ENCODE results near the gene MDFIC.
A peak's percentile ranks its signal among the peaks of the same experiment; 100 is the strongest.
"Not testable (repeated sequence)": the region's sequence is repeated elsewhere in the genome, so short reads cannot be mapped to it uniquely, and the experiment has no call there.

Gene MDFIC, protein sequence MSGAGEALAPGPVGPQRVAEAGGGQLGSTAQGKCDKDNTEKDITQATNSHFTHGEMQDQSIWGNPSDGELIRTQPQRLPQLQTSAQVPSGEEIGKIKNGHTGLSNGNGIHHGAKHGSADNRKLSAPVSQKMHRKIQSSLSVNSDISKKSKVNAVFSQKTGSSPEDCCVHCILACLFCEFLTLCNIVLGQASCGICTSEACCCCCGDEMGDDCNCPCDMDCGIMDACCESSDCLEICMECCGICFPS

DNA sequence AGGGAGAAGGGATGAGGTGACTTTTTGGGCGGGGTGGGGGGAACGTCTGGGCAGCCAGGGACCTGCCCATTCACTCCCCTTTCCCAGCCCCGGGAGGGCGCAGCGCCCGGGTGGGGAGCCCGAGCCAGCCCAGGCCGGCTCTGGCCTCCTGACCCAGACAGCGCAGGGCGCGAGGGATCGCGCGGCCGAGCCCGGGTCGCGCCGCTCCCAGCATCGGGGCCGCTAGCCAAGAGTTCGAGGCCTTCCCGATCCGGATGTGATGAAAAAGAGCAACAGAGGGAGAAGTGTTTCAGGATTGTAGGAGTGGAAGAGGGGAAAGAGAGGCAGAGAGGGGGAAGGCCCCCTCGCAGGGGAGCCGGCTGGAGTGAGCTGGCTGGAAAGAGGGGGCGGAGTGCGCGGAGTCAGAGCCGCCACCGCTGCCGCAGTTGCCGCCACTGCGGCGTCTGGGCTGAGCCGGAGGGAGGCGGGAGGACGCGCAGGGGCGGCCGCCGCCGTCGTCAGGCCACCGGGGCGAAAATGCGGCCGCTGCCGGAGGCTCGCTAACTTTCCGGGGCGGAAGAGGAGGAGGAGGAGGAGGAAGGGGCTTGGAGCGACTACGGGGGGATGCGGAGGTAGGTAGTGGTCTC is at the start of gene MDFIC:
MDFIC (plus strand) TSS at position 69 of the 626 bp plus-strand sequence. CDS start 940 bp downstream, outside the sequence.
- peak; percentile 53 to 67 for DNase-seq (ENCODE audit: low read depth in 2 of 2)

DNA sequence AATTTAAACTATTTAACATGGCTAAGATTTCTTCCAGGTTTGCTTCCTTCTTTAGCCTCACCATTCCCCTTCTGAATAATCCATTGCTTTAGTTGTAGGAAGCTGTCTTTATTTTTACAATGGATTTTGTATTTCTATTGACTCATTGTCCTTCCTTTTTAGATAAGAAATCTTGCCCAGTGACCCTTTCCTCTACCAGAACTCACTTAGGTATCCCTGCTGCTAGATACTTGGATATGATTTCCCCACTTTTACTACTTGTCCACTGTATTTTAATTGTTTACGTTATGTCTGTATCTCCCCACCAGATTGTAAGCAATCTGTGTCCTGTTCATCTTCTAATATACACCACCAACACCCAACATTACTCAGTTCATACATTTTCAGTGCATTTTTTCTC is 47.7 kb upstream of the MDFIC start:
- DNase-seq (ENCODE audit: low read depth in 2 of 2) = no peak

DNA sequence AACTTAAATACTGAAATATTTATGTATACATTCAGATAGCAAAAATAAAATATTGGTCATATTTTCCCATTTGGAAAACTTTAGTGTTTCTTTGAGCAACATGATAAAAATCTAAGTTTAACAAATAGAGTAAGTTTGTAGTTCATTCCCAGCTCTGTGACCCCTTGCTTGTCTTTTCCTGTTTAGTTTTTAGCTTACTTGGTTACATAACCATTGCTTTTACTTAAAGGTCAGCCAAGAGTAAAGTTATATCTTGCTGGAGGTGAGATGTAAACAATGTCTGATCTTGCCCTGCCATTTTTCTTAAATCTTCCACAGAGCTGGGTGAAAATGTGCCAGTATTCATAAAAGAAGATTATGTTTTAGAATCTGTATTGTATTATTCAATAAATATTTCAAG is 46.7 kb upstream of the MDFIC start:
- no peak for DNase-seq (ENCODE audit: low read depth in 2 of 2)

DNA sequence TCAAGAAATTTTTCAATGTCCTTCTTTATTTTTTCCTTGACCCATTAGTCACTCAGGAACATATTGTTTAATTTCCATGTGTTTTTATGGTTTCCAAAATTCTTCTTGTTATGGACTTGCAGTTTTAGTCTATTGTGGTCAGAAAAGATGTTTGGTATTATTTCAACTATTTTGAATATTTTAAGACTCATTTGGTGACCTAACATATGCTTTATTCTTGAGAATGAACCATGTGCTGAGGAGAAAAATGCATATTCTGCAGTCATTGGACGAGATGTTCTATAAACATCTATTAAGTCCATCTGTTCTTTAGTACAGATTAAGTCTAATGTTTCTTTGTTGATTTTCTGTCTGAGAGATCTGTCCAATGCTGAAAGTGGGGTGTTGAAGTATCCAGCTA is 42.3 kb upstream of the MDFIC start:
- DNase-seq (ENCODE audit: low read depth in 2 of 2) = no peak

DNA sequence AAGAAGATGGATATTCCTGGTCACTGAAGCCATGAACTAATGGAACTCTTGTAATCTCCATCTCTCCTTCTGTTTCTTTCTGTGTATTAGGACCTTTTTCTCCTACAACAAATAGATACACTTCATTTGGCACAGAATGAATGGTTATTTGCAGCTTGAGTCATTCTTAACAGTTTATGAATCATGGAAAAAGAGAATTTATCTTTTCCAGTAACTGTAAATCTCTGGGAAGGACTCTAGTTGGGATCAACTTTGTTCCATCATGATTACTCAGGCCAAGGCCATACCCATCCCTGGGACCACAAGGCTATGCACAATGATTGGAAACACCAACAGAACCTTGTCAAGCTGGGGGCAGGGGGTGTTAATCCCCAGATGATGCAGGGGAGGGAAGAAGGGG is 36.1 kb upstream of the MDFIC start:
- no peak for DNase-seq (ENCODE audit: low read depth in 2 of 2)

DNA sequence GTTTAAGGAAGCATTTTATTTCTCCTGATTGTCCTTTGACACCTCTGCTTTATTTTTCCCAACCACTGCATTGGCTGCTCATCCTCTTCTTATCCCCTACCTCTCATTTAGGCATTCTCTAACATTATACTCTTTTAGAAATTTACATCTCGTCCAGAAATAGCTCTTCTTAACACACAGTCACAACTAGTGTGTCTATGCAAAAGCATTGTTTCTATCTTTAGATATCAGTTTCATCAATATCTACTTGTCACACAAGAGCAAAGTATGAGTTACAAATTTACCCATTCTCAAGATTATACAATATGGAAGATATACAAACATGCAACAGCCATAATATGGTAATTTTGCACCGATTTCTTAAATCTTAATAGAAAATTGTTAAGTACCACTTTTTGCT is 35.7 kb upstream of the MDFIC start:
- no peak for DNase-seq (ENCODE audit: low read depth in 2 of 2)

DNA sequence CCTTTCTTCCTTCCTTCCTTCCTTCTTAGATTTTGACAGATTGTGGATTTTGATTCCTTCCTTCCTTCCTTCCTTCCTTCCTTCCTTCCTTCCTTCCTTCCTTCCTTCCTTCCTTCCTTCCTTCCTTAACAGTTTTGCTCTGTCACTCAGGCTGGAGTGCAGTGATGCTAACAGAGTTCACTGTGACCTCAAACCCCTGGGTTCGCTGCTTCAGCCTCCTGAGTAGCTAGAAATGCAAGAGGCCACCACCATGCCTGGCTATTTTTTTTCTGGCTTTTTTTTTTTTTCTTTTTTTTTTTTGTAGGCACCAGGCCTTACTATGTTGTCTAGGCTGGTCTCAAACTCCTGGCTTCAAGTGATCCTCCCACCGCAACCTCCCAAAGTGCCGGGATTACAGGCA is 32.8 kb upstream of the MDFIC start:
- DNase-seq (ENCODE audit: low read depth in 2 of 2) = not testable (repeated sequence)

DNA sequence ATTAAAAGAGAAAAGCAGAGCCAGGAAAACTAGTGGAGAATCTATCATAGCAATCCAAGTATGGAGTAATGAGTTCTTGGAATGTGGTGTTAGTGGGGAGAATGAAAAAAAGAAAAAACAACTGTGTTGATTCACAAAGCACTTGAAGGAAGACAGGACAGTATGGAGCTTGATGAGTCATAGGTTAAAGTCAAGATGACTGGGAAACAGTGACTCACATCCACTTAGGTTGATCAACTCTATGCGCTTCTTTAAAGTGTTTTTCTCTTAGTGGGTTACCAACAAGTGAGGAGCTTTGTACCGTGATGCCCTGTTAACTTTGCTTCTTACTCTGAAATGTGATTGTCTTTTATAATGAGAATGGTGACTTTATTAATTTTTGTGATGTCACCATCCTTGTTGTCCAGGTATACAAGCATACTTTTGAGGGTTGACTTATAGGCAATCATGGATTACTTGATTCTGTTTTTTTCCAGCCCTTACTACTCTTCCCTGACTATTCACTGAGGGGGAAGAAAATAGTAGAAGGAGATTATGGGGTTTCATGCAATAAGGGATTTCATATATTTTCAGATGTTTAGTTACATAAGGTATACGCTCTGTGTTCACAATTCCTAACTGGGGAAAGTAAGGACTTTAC is 32.1 kb upstream of the MDFIC start:
- peak in 1 of 2 donors; percentile 2 for DNase-seq (ENCODE audit: low read depth in 2 of 2)

DNA sequence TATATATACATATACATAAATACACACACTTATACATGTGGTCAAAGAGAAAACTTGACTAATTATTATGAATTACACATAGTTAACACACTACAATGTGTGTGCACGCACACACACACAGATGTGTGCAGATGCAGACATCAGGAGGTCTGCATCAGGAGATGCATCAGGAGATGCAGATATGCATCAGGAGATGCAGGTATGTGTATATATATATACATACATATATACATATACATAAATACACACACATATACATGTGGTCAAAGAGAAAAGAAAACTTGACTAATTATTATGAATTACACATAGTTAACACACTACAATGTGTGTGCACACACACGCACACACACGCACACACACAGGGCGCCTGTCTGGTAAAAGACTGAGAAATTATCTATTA is 31.3 kb upstream of the MDFIC start:
- DNase-seq (ENCODE audit: low read depth in 2 of 2) = no peak

DNA sequence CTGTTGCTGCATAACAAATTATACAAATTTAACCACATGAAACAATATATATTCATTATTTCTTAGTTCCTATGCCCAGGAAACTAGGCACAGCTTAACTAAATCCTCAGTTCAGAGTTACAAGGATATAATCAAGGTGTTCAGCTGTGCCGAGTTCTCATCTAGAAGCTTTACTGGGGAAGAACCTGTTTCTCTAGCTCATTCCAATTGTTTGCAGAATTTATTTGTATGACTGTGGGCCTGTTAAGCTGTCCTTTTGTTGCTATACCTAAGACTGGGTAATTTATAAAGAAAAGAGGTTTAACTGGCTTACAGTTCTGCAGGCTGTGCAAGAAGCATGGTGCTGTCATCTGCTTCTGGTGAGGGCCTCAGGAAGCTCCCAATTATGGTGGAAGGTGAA is 21.8 kb upstream of the MDFIC start:
- no peak for DNase-seq (ENCODE audit: low read depth in 2 of 2)

DNA sequence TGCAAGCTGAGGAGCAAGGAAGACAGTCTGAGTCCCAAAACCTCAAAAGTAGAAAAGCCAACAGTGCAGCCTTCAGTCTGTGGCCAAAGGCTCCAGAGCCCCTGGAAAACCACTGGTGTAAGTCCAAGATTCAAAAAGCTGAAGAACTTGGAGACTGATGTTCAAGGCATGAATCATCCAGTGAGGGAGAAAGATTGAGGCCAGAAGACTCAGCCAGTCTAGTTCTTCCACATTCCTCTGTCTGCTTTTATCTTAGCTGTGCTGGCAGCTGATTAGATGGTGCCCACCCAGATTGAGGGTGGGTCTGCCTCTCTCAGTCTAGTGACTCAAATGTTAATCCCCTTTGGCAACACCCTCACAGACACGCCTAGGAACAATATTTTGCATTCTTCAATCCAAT is 20.1 kb upstream of the MDFIC start:
- DNase-seq (ENCODE audit: low read depth in 2 of 2) = no peak

DNA sequence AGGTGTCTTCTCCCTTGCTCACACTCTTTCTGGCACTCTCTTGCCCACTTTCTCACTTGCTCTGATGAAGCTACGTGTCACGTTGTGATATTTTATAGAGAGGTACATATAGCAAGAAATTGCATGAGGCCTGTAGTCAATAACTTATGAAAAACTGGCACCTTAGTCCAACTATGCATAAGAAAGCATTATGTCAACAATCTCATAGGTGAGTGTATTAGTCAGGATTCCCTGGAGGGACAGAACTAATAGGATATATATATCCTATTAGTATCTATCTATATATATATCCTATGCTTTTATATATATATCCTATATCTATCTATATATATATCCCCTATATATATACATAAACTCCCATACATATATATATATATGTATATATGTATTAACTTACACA is 18.8 kb upstream of the MDFIC start:
- DNase-seq (ENCODE audit: low read depth in 2 of 2) = no peak

DNA sequence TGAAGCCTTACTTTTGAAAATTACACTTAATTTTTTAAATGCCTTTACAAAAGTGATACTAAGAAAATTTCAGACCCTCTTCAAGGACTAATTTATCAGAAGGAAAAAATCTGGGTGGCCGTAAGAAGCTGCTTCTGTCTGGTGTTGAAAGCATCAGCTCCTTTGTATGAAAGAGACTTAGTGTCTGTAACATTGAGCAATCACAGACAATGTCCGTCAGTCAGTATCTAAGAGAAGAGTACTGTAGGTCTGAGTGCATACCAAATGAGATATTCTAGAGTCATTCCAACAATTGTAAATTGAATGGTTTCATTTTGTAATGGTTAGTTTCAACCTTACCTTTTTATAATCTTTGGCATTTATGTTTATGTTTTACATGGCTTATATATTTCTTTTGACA is 11.1 kb upstream of the MDFIC start:
- no peak for DNase-seq (ENCODE audit: low read depth in 2 of 2)

DNA sequence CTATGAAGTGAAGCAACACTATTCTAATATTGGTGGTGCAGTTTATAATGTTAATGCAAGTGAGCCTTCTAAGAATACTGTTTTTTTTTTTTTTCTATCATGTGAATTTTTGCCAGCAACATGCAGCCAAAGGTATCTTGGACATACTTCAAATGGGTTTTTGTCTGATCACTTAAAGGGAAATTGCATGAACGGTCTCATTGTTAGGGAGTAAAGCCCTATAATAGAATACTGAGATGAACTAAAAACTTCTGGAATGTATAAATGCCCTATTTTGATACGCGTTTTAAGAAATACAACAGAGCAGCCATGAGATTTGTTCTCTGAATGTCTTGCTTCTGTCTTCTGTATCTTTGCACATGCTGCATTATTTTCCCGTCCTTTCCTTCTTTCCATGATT is 10.5 kb upstream of the MDFIC start:
- DNase-seq (ENCODE audit: low read depth in 2 of 2) = no peak

DNA sequence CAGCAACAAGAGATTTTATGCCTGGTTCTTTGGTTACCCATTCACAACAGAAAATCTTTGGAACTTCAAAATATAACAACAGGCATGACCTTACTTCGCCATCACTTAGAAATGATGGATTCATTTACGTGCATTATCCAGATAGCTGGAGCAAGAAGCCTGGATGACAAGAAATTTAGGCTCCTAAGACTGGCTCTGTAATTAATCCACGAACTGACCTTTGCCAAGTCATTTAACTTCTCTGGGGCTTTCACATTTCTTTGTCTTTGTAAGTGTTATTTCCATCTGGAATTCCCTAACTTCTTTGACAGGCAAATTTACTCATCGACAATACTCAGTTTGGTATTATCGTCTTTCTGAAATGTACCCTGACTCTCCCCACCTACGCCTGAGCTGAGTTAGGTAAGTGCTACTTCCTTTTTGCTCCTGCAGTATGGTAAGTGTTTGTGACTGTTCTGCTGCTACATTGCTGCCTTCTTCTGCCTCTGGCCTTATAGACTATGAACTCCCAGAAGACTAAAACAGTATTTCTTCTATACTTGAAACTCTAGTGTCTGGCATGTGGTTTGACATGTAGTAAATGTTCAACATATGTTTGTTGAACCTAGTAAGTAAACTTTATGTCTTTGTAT is 5.5 kb upstream of the MDFIC start:
- no peak for DNase-seq (ENCODE audit: low read depth in 2 of 2)

DNA sequence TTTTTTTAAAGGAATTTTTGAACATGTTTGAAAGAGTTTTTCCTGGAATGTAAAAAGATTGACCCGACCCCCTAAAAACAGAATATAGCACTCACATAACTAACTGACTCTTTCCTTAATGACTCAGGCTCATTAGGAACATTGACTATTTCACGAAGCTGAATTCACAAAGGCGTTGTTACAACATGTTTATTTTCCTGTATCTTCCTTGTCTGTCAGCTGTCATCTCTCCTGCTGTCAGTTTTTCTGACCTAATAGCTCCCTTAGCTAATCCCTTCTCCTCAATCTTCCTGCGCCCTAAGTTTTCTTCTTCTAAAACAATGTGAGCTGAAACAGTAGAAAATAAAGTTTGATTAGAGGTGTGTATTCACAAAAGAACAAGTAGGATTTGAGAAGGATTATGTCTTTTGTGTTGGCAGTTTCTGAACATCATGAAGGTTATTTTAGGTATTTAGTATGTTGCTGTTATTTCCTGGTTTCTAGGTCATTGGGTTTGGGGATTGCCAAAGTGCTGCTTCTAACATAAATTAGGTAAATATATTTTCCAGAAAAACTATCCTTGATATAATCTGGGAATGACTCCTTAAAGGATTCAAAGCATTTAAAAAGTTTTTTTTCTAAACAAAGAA is 4.6 kb upstream of the MDFIC start:
- DNase-seq (ENCODE audit: low read depth in 2 of 2) = no peak

DNA sequence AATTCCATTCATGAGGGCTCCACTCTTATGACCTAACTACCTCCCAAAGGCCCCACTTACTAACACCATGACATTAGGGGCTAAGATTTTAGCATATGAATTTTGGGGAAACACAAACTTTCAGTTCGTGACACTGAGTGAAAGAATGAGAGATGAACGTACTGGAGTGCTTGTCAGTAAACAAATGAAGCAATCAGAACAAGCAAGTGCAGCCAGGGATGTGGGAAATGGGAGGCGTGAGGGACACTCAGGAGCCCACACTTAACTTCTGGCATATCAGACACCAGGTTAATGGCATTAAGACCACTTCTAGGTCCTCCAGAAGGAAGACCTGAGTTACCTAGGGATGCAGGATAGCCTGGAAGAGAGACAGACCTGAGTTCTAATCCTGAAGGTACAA is 2.3 kb upstream of the MDFIC start:
- no peak for DNase-seq (ENCODE audit: low read depth in 2 of 2)

DNA sequence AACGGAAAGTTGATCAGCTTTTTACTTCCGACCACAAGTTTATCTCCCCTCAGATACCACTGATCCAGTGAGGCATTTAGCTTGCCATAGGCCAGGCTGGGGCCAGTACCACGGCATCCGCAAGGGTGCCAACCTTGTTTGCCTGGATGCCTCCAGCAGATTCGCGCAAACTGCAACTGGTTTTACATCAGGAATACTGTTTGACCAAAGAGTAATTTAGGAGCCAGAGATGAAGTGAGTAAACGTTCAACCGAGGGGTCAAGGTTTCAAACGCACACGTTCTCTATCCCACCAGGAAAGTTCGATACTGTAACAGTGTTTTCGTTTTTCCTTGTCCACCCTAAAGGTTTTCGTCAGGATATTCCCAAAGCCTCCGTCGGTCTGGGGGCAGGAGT is 266 bp upstream of the MDFIC start:
- DNase-seq (ENCODE audit: low read depth in 2 of 2) = peak in 1 of 2 donors; percentile 26

DNA sequence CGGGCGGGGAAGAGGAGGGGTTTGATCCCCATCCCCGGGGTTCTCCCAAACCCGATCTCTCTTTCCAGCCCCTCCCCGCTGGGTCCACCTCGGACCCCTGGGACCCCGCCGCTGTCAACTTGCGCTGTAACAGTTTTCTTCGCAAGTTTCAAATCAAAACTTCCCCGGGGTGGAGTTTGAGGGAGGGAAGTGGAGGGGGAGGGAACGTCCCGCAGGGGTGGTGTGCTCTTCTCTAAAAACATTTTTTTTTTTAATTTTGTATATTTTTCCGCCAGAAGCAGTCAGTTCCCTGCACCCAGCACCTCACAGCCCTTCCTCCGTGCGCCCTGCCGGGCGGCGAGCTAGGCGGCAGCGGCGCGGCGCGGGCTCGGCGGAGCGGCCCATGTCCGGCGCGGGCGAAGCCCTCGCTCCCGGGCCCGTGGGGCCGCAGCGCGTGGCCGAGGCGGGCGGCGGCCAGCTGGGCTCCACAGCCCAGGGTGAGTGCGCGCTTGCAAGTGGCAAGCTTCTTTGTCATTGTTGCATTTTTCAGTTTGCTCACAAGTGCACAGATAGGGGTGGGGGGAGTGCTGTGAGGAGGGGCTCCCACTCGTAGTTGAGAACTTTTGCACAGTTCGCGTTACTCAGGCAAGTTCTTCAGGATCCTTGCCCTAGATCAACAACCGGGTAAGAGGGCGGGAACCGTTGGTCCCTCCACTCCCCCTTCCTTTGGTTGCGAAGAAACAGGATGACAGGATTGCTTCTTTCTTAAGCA is 933 bp downstream of the MDFIC start:
- DNase-seq (ENCODE audit: low read depth in 2 of 2) = peak in 1 of 2 donors; percentile 20

DNA sequence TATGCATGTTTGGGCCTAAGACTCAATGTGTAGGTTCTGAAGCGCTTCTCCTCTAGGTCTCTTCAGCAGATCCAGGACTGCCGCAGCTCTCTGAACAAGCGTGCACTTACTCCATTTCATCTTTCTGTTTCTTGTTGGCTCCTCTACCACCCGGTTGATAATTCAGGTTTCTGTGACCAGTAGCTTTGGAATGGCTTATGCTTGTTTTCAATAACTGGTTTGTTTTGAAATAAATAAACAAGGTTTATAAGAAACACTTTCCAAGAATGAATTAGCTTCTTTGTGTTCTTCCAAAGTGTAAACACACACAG is 1.5 kb downstream of the MDFIC start:
- no peak for DNase-seq (ENCODE audit: low read depth in 2 of 2)

DNA sequence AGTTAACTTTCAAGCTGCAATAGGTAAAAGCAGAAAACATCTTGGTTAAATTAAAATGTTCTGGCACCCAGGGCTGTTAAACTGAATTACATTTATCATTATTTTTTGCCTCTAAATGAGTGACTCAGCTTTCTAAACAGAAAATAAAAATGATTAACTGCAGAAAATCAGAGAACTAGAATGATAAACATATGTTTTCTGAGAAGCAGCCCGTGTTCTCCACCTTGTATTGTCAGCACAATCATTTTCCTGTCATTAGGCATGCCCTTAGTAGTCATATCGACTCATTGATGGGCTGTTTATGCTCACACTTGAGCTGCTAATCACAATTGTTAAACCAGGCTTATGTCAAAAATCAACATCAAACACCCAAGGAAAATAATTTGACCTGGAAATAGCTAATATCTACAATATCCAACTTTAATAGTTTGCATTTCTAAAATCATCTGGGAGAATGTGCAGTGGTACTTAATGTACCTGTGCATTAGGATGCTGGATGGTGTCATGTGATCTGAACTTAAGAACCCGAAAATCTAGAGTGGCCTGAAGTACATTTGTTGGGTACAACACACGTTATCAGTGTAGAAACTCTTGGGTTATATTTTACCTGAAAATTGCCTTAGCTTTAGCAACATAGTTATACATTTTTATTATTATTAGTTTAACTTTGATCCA is 2.3 kb downstream of the MDFIC start:
- DNase-seq (ENCODE audit: low read depth in 2 of 2) = no peak

Data from stimulated activated CD8-positive, alpha-beta memory T cell treated with anti-CD3 and anti-CD28 coated beads, Interleukin-15, amount 100 ng/mL, for 48 hours (primary cell).